Measurements from ENCODE around the gene GPR32.
"Not testable (repeated sequence)": the region's sequence is repeated elsewhere in the genome, so short reads cannot be mapped to it uniquely, and the experiment has no call there.

Gene GPR32

GRCh38 chr19:50749490-50749889, 20.8 kb upstream of the GPR32 start:
- DNase-seq (ENCODE audit: low read depth): no peak

GRCh38 chr19:50750010-50750409, 20.3 kb upstream of the GPR32 start:
- no peak for DNase-seq (ENCODE audit: low read depth)

GRCh38 chr19:50753879-50754278, 16.4 kb upstream of the GPR32 start:
- DNase-seq (ENCODE audit: low read depth): no peak

GRCh38 chr19:50756244-50756643, 14.0 kb upstream of the GPR32 start:
- DNase-seq (ENCODE audit: low read depth): not testable (repeated sequence)

- not testable (repeated sequence) for DNase-seq (ENCODE audit: low read depth)
Measured at GRCh38 chr19:50757624-50758023, 12.6 kb upstream of the GPR32 start.

- not testable (repeated sequence) for DNase-seq (ENCODE audit: low read depth)
Measured at GRCh38 chr19:50759076-50759475, 11.2 kb upstream of the GPR32 start.

- no peak for DNase-seq (ENCODE audit: low read depth)
Measured at GRCh38 chr19:50759886-50760285, 10.4 kb upstream of the GPR32 start.

GRCh38 chr19:50761501-50761900, 8.8 kb upstream of the GPR32 start:
- not testable (repeated sequence) for DNase-seq (ENCODE audit: low read depth)

GRCh38 chr19:50763521-50763920, 6.7 kb upstream of the GPR32 start:
- not testable (repeated sequence) for DNase-seq (ENCODE audit: low read depth)

GRCh38 chr19:50764409-50764808, 5.9 kb upstream of the GPR32 start:
- DNase-seq (ENCODE audit: low read depth): no peak

GRCh38 chr19:50766746-50767145, 3.5 kb upstream of the GPR32 start:
- not testable (repeated sequence) for DNase-seq (ENCODE audit: low read depth)

GRCh38 chr19:50767263-50767662, 3.0 kb upstream of the GPR32 start:
- not testable (repeated sequence) for DNase-seq (ENCODE audit: low read depth)

GRCh38 chr19:50768277-50768676, 2.0 kb upstream of the GPR32 start:
- DNase-seq (ENCODE audit: low read depth): no peak

GRCh38 chr19:50770888-50771287, 624 bp downstream of the GPR32 start:
- no peak for DNase-seq (ENCODE audit: low read depth)

- no peak for DNase-seq (ENCODE audit: low read depth)
Measured at GRCh38 chr19:50772476-50772875, 2.2 kb downstream of the GPR32 start.

- not testable (repeated sequence) for DNase-seq (ENCODE audit: low read depth)
Measured at GRCh38 chr19:50772912-50773311, 2.6 kb downstream of the GPR32 start.

- not testable (repeated sequence) for DNase-seq (ENCODE audit: low read depth)
Measured at GRCh38 chr19:50773454-50773853, 3.2 kb downstream of the GPR32 start.

- DNase-seq (ENCODE audit: low read depth): no peak
Measured at GRCh38 chr19:50776131-50776530, 5.9 kb downstream of the GPR32 start.

- no peak for DNase-seq (ENCODE audit: low read depth)
Measured at GRCh38 chr19:50777261-50777660, 7.0 kb downstream of the GPR32 start.

- no peak for DNase-seq (ENCODE audit: low read depth)
Measured at GRCh38 chr19:50777830-50778303, 7.6 kb downstream of the GPR32 start.

- no peak for DNase-seq (ENCODE audit: low read depth)
Measured at GRCh38 chr19:50778906-50779430, 8.7 kb downstream of the GPR32 start.

- DNase-seq (ENCODE audit: low read depth): no peak
Measured at GRCh38 chr19:50779504-50780457, 9.5 kb downstream of the GPR32 start.

GRCh38 chr19:50780753-50781435, 10.6 kb downstream of the GPR32 start:
- no peak for DNase-seq (ENCODE audit: low read depth)

All from stimulated activated CD8-positive, alpha-beta memory T cell treated with anti-CD3 and anti-CD28 coated beads, Interleukin-15, amount 100 ng/mL, for 1 hour (primary cell).